Stimulated activated naive CD4-positive, alpha-beta T cell treated with Interleukin-2 at 50 U/mL for 16 hours (primary cell): ENCODE data around the gene TOR3A.
A peak's percentile ranks its signal among the peaks of the same experiment; 100 is the strongest.
"Not testable (repeated sequence)": the region's sequence is repeated elsewhere in the genome, so short reads cannot be mapped to it uniquely, and the experiment has no call there.

Source experiments
- DNase-seq: peaks from one replicate; lab custom pipeline; 2025; lab: John Stamatoyannopoulos, UW

TOR3A gene

DNA sequence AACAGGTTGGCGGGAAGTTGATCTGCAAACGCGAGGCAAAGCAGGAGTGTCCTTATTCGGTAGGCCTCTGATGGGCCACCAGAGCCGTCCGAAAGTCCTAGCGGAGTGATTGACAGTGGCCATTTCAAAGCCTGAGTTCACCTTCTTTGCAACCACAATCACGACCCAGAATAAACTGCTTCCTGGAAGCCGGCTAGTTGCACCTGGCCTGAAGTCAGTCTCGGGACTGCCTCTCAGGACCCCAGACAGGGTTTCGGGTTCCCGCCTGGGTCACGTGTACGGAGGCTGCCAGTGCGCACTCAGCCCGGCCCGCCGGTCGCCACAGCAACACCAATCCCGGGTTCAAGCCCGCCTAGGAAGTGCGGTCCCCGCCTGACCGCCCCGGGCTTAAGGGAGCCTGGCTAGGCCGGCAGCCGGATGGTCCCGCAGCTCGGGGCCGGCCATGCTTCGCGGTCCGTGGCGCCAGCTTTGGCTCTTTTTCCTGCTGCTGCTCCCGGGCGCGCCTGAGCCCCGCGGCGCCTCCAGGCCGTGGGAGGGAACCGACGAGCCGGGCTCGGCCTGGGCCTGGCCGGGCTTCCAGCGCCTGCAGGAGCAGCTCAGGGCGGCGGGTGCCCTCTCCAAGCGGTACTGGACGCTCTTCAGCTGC is at the start of gene TOR3A:
Gene TOR3A (plus strand): TSS at position 384 of the 646 bp plus-strand sequence. CDS start 59 bp downstream, at position 443.
- peak; percentile 74 for DNase-seq

GRCh38 chr1:179034720-179035119 is 47.1 kb upstream of the TOR3A start:
- no peak for DNase-seq

GRCh38 chr1:179036844-179037465 is 44.9 kb upstream of the TOR3A start:
- DNase-seq = no peak

DNA sequence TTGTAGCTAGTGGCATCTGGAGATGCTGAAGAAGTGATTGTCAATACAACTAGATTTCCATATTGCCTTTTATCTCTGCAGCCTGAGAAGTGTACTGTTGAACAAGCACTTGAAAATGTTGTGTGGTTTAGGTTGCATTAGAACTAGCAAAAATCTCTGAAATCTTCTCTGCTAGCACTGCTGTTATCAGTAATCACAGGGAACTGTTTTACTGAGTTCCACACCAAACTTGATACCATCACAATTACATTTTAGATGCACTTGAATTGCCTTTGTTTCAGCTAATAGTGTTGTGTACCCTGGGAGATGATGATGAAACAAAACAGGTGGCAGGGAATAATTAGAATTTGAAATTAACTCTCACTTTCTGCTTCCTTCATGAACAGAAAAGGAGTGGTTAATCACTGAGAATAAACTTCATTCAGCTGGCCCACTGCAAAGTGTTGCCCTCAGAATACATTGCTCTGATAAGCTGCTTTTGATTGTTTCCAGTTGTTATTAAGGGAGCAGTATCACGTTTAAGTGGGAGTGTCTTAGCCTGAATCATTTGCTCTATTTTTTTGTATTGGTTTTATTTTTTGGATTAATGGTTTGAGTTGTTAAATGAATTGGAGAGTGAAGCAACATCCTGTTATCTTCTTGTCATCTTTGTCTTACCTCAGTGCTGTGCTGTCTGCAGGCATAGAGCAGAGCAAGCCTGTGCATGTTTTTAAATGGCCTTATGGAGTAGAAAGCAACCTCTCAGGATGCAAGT is 43.2 kb upstream of the TOR3A start:
- no peak for DNase-seq

DNA sequence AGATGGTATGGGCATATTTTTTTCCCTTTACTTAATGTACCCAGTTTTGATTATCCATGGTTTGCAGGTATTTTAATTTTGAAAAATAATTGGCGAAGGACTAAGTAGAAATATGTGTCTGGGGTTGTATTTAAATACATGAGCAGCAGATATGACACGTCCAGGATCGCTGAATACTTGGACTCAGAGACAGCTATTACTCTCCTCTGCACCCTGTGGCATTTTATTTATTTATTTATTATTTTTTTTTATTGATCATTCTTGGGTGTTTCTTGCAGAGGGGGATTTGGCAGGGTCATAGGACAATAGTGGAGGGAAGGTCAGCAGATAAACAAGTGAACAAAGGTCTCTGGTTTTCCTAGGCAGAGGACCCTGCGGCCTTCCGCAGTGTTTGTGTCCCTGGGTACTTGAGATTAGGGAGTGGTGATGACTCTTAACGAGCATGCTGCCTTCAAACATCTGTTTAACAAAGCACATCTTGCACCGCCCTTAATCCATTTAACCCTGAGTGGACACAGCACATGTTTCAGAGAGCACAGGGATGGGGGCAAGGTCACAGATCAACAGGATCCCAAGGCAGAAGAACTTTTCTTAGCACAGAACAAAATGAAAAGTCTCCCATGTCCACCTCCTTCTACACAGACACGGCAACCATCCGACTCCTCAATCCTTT is 42.2 kb upstream of the TOR3A start:
- DNase-seq = not testable (repeated sequence)

DNA sequence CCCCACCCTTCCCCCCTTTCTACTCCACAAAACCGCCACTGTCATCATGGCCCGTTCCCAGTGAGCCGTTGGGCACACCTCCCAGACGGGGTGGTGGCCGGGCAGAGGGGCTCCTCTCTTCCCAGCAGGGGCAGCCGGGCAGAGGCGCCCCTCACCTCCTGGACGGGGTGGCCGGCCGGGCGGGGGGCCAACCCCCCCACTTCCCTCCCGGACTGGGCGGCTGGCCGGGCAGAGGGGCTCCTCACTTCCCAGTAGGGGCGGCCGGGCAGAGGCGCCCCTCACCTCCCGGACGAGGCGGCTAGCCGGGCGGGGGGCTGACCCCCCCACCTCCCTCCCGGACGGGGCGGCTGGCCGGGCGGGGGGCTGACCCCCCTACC is 41.7 kb upstream of the TOR3A start:
- not testable (repeated sequence) for DNase-seq

DNA sequence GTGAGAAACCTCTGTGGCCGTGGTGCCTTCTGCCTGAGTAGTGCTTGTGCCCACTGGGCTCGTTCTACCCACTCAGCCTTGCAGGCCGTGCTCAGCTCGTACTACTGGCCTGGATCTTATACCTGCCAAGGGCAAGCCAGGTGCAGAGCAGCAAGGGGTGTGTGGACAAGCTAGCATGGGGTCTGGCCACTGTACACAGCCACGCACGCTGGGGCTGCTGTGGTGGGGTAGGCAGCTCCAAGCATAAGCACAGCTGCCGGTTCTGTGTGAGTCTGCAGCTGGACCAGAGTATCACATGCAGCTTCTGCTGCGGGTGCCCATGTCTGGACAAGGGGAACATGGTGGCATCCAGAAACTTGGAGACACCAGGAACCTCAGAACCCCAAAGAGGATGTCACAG is 39.8 kb upstream of the TOR3A start:
- no peak for DNase-seq

GRCh38 chr1:179042700-179043099 is 39.2 kb upstream of the TOR3A start:
- DNase-seq = no peak

GRCh38 chr1:179043266-179043665 is 38.6 kb upstream of the TOR3A start:
- no peak for DNase-seq

DNA sequence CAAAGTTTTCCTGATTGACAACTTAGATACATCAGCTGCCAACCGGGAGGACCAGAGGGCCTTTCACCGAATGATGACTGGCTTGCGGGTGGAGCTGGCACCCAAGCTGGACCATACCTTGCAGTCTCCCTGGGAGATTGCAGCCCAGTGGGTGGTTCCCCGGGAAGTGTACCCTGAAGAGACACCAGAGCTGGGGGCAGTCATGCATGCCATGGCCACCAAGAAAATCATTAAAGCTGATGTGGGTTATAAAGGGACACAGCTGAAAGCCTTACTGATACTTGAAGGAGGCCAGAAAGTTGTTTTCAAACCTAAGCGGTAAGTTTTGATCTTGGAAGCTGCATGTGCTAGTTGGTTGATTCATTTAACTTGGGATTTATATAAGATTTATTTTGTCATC is 38.0 kb upstream of the TOR3A start:
- no peak for DNase-seq

DNA sequence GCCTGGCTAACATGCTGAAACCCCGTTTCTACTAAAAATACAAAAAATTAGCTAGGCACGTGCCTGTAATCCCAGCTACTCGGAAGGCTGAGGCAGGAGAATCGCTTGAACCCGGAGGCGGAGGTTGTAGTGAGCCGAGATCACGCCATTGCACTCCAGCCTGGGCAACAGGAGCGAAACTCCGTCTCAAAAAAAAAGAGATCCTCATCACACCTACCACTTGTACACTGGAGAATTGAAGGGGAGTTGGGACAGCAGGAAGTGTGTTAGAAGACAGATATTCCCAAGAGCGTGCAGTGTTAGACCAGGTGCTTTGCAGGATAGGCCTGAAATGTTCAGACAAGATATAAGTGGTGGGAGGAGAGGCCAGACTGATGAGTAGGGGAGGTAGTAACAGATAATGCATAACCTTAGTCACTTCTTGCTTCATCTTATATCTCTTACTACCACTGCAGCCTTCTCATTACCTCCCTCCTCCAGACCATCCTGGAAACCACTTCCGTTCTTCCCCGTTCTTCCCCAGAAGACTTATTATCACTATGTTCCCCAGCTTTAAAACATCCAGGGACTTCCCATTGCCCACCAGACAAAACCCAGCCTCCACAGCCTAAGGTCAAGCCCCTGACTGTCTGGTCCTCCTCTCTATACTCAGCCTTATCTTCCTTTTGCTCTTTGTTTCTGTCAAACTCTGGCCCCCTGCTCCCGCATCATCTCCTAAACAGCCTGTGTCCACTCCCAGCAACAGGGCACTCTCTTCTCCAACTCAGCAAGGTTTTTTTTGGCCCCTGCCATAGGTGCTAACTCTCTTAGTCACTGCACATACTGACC is 34.8 kb upstream of the TOR3A start:
- DNase-seq = no peak

GRCh38 chr1:179047636-179047997 is 34.3 kb upstream of the TOR3A start:
- DNase-seq = no peak

DNA sequence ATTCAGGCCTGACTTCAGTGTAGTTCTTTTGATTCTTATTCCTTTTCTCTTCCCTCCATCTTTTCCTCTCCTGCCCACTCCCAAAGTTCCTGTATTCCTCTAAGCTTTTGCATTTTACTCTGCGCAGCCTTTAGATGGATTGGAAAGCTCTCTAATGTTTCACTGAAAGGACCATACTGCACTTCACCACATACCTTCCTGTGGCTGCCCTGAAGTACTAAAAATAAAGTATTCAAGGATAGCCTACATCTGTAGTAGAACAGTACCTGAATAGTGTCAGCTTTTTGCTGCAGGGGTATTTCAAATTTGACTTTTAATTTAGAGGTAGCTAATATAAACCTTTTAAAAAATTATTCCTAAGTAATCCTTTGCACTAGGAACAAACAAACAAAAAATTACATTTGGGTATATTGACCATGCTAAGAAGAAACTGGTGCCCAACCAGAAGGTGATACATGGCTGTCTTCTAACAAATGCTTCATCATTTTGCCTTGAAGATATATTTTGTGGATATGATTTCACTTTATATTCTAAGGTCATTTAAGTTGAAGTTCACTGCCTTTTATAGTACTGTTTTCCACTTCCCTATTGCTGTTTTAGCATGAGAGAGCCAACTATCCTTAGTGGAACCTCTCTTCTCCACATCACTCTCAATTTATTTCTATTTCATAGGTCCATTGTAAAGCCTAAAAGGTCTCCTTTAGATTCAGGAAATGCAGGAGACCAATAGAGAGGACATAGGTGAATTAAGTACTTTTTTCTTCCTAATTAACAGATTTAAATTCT is 33.3 kb upstream of the TOR3A start:
- no peak for DNase-seq

DNA sequence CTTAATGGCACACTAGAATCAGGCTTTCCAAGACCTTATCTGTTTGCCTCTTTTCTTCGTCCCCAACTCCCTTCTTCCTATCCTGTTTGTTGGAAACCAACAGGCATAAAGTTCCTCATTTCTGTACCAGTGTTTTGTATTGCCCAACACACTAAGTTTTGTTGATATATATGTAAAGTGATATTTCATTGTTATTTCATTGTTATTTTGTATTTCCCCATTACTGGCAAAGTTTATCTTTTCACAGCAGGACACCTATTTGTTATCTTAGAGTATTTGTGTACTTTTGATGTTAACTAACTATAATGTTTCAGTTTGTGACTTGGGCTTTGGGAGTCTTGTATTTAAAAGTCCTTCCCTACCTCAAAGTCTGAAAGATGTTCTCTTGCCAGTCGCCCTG is 29.1 kb upstream of the TOR3A start:
- DNase-seq = no peak

- no peak for DNase-seq
Observed at GRCh38 chr1:179053486-179053885, 28.4 kb upstream of the TOR3A start.

DNA sequence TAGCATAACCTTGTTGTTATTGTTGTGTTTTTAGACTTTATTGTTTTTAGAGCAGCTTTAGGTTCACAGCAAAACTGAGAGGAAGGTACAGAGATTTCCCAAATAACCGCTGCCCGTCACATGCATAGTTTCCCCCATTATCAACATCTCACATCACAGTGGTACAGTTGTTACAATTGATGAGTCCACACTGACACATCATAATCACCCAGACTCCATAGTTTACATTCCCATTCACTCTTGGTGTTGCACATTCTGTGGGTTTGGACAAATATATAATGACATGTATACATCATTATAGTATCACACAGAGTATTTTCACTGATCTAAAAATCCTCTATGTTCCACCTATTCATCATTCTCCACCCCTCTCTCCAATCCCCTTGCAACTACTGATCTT is 25.9 kb upstream of the TOR3A start:
- no peak for DNase-seq

DNA sequence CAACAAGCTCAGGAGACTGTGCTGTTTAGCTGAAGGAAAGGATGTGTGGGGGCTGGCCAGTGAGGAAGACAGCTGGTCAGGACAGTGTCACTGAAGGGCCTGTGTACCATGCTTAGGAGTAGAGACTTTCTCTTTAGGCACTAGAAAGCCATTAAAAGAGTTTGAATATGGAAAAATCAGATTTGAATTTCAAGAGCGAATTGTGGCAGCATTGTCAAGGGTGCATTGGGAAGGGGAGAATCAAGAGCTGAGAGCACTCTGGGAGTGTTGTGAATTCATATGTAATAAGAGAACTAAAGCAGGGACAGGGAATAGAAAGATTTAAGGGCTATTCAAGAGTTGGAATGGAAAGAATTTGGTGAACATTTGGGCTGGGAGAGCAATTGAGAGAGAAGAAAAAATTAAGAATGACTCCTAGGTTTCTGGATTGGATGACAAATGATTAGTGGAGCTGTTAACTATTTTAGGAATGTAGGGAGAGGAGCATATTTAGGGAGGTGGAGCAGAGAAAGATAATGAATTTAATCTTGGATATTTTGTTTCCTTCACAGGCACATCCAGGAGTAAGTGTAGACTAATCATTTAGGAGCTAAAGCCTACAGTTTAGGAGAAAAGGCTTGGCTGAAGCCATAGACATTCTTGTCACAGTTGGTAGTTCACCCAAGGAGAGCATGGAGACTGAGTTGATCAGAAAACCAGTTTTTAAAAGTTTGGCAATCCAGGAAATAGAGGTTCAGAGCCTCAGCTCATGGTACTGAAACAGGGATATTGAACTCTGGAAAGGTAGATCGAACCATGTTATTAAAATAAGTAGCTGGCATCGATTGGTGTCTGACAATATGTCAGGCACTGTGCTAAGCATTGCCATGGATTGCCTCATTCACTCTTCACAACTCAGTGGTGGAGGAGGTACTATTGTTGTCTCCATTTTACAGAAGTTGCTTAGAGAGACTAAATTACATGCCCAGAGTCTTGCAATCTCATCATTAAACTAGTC is 23.1 kb upstream of the TOR3A start:
- DNase-seq = no peak

- DNase-seq = no peak
Observed at GRCh38 chr1:179061360-179062282, 20.2 kb upstream of the TOR3A start.

DNA sequence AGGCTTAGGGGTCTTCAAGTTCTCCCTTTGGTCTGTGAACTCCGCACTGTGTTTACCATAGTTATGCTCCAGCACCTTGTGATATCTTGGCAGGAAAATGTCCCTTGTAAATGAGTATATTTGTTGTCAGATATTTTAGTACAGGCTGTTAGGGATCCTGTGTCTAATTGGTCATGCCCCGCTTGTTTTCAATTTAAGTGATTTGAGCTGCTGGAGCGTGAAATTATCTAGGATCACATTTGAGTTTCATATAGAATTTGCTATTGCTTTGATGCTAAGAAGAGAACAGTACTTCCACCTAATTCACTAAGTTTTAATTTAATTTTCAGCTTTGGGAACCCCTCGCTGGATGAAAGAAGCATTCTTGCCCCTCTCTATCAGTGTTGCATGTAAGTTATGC is 15.4 kb upstream of the TOR3A start:
- DNase-seq = no peak
